HG03460 (cell line): ENCODE results near the gene ASXL3.

ENCODE experiments used
- ATAC-seq: cut with Tn5 transposase; IDR thresholded peaks from one replicate; pipeline ENCODE4 v1.9.1; 2021; ENCODE audit not compliant: unreplicated experiment

ASXL3 gene

GRCh38 chr18:33581856-33582255, 3.8 kb downstream of the ASXL3 start:
- ATAC-seq: no peak

- ATAC-seq: no peak
Measured at GRCh38 chr18:33583901-33584300, 5.9 kb downstream of the ASXL3 start.

GRCh38 chr18:33584548-33585430, 6.8 kb downstream of the ASXL3 start:
- ATAC-seq: no peak

GRCh38 chr18:33585431-33585775, 7.4 kb downstream of the ASXL3 start:
- no peak for ATAC-seq

GRCh38 chr18:33588361-33588760, 10.3 kb downstream of the ASXL3 start:
- ATAC-seq: no peak

- ATAC-seq: no peak
Measured at GRCh38 chr18:33593261-33593660, 15.2 kb downstream of the ASXL3 start.

GRCh38 chr18:33594799-33595198, 16.8 kb downstream of the ASXL3 start:
- no peak for ATAC-seq

GRCh38 chr18:33596178-33596854, 18.3 kb downstream of the ASXL3 start:
- no peak for ATAC-seq

- no peak for ATAC-seq
Measured at GRCh38 chr18:33600846-33601245, 22.8 kb downstream of the ASXL3 start.

GRCh38 chr18:33603454-33603853, 25.4 kb downstream of the ASXL3 start:
- no peak for ATAC-seq

GRCh38 chr18:33605250-33605649, 27.2 kb downstream of the ASXL3 start:
- ATAC-seq: no peak

- ATAC-seq: no peak
Measured at GRCh38 chr18:33606621-33607020, 28.6 kb downstream of the ASXL3 start.

GRCh38 chr18:33611525-33612135, 33.6 kb downstream of the ASXL3 start:
- ATAC-seq: no peak

- ATAC-seq: no peak
Measured at GRCh38 chr18:33612632-33613031, 34.6 kb downstream of the ASXL3 start.

- no peak for ATAC-seq
Measured at GRCh38 chr18:33616556-33616955, 38.5 kb downstream of the ASXL3 start.

- no peak for ATAC-seq
Measured at GRCh38 chr18:33627114-33627513, 49.1 kb downstream of the ASXL3 start.

- no peak for ATAC-seq
Measured at GRCh38 chr18:33630476-33630875, 52.5 kb downstream of the ASXL3 start.

- ATAC-seq: no peak
Measured at GRCh38 chr18:33641141-33641540, 63.1 kb downstream of the ASXL3 start.

GRCh38 chr18:33644494-33644893, 66.5 kb downstream of the ASXL3 start:
- no peak for ATAC-seq

GRCh38 chr18:33647365-33647764, 69.3 kb downstream of the ASXL3 start:
- ATAC-seq: no peak

- ATAC-seq: no peak
Measured at GRCh38 chr18:33652635-33653034, 74.6 kb downstream of the ASXL3 start.

- ATAC-seq: no peak
Measured at GRCh38 chr18:33653231-33653630, 75.2 kb downstream of the ASXL3 start.
